DOHH2 (cell line): ENCODE data around the gene CREB5.

Source experiments
- H3F3A ChIP-seq: fragments of 200-600 bp; sonication (generic), shearing (Covaris generic); 2 replicates; pipeline ENCODE4 v1.6.0; 2016; ENCODE audit warnings: antibody characterized with exemption, mild to moderate bottlenecking; ENCODE audit not compliant: control insufficient read depth, insufficient read depth
- H3K27ac ChIP-seq: fragments of 200-600 bp; sonication (generic); 2 replicates; pipeline ENCODE4 v1.5.1; 2014; ENCODE audit warnings: low read depth, mild to moderate bottlenecking, low read length, moderate library complexity
- H3K27me3 ChIP-seq: fragments of 200-600 bp; sonication (generic); 2 replicates; pipeline ENCODE4 v1.6.1; 2014; ENCODE audit warnings: mild to moderate bottlenecking, low read length, mixed read lengths; ENCODE audit not compliant: control insufficient read depth
- H3K36me3 ChIP-seq: fragments of 200-600 bp; sonication (generic); 2 replicates; pipeline ENCODE4 v1.6.1; 2014; ENCODE audit warnings: mild to moderate bottlenecking, low read length, moderate library complexity, mixed read lengths; ENCODE audit not compliant: control insufficient read depth
- H3K4me1 ChIP-seq: fragments of 200-600 bp; sonication (generic); 2 replicates; pipeline ENCODE4 v1.6.1; 2014; ENCODE audit warnings: mild to moderate bottlenecking, low read length, mixed read lengths; ENCODE audit not compliant: control insufficient read depth
- H3K4me2 ChIP-seq: fragments of 200-600 bp; sonication (generic); 2 replicates; pipeline ENCODE4 v1.6.0; 2014; ENCODE audit warnings: mild to moderate bottlenecking, low read length, moderate library complexity
- H3K4me3 ChIP-seq: fragments of 200-600 bp; sonication (generic); 2 replicates; pipeline ENCODE4 v1.5.1; 2014; ENCODE audit warnings: mild to moderate bottlenecking, low read length, mixed read lengths
- H3K79me2 ChIP-seq: fragments of 200-600 bp; sonication (generic); 2 replicates; pipeline ENCODE4 v1.6.1; 2014; ENCODE audit warnings: mild to moderate bottlenecking, low read length, mixed read lengths; ENCODE audit not compliant: control insufficient read depth
- H3K9me2 ChIP-seq: fragments of 200-600 bp; sonication (generic); replicated peaks from 2 replicates; pipeline ENCODE4 v1.6.1; 2014; ENCODE audit warnings: mild to moderate bottlenecking, low read length, mixed read lengths; ENCODE audit not compliant: control insufficient read depth
- H3K9me3 ChIP-seq: fragments of 200-600 bp; sonication (generic); 2 replicates; pipeline ENCODE4 v1.6.1; 2014; ENCODE audit warnings: antibody characterized with exemption, low read length, mixed read lengths; ENCODE audit not compliant: control insufficient read depth, insufficient read depth
- H4K20me1 ChIP-seq: fragments of 200-600 bp; sonication (generic); 2 replicates; pipeline ENCODE4 v1.6.0; 2014; ENCODE audit warnings: low read depth, mild to moderate bottlenecking, antibody characterized with exemption, low read length, moderate library complexity; ENCODE audit not compliant: control insufficient read depth, insufficient read depth
- EZH2phosphoT487 ChIP-seq: fragments of 200-600 bp; sonication (generic); IDR thresholded peaks from 2 replicates; pipeline ENCODE4 v1.6.1; 2017; ENCODE audit warnings: borderline replicate concordance, mild to moderate bottlenecking, antibody characterized with exemption, low read length, moderate library complexity, mixed read lengths
- TF ChIP-seq, protein P1 (sequence below): fragments of 200-600 bp; sonication (generic); IDR thresholded peaks from one replicate; pipeline ENCODE4 v1.5.1; 2014; ENCODE audit warnings: antibody characterized with exemption, mild to moderate bottlenecking, low read depth, low read length; ENCODE audit not compliant: poor library complexity, severe bottlenecking

The CREB5 gene

GRCh38 chr7:28369523-28369922 lies 42.8 kb upstream of the CREB5 start:
- H3K79me2 ChIP-seq: no peaks in the 10 kb centered on the region
- no peaks in the 10 kb centered on the region for H3F3A ChIP-seq
- H3K4me2 ChIP-seq: no peak overlapping the region
- H3K36me3 ChIP-seq: no peaks in the 10 kb centered on the region
- H3K9me3 ChIP-seq: peaks cover 7% of the 10 kb centered on the region; the same call in 1 of the 2 replicates
- no peaks in the 10 kb centered on the region for H3K4me1 ChIP-seq
- no peak for TF ChIP-seq EZH2phosphoT487
- TF ChIP-seq, protein P1, sequence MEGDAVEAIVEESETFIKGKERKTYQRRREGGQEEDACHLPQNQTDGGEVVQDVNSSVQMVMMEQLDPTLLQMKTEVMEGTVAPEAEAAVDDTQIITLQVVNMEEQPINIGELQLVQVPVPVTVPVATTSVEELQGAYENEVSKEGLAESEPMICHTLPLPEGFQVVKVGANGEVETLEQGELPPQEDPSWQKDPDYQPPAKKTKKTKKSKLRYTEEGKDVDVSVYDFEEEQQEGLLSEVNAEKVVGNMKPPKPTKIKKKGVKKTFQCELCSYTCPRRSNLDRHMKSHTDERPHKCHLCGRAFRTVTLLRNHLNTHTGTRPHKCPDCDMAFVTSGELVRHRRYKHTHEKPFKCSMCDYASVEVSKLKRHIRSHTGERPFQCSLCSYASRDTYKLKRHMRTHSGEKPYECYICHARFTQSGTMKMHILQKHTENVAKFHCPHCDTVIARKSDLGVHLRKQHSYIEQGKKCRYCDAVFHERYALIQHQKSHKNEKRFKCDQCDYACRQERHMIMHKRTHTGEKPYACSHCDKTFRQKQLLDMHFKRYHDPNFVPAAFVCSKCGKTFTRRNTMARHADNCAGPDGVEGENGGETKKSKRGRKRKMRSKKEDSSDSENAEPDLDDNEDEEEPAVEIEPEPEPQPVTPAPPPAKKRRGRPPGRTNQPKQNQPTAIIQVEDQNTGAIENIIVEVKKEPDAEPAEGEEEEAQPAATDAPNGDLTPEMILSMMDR: no peak
- H3K9me2 ChIP-seq: no peaks in the 10 kb centered on the region
- H3K27ac ChIP-seq: no peak overlapping the region
- peaks cover 5% of the 10 kb centered on the region; the same call in 1 of the 2 replicates for H3K27me3 ChIP-seq
- no peaks in the 10 kb centered on the region for H4K20me1 ChIP-seq
- H3K4me3 ChIP-seq: no peak overlapping the region

DNA sequence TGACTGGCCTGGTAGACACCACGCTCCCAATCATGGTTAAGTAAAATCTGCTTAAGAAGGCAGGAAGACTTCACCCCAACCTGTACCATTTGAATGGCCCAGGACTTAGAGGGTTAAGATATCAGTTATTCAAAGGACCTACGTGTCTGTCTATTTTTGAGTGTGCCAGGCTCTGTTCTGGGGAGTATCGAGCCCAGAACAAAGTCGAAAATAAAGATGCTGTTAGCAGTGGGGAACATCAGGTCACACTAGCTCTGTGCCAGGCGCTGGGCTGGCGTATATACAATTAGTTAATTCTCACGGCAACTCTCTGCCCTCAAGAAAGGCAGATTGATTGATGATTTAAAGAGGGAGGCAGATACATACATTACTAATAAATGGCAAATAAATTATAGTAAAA lies 40.5 kb upstream of the CREB5 start:
- Histone ChIP-seq H3K4me2 (no peak overlapping the region), H3K9me3 (no peaks in the 10 kb centered on the region), H3K27ac (no peak overlapping the region), H3K9me2 (no peaks in the 10 kb centered on the region), H3K79me2 (no peaks in the 10 kb centered on the region), H3K27me3 (peaks cover 13% of the 10 kb centered on the region; the same call in 1 of the 2 replicates), H3K36me3 (no peaks in the 10 kb centered on the region), H3K4me3 (no peak overlapping the region), H3K4me1 (no peaks in the 10 kb centered on the region), H3F3A (no peaks in the 10 kb centered on the region), H4K20me1 (no peaks in the 10 kb centered on the region)
- TF ChIP-seq, protein P1: no peak
- no peak for TF ChIP-seq EZH2phosphoT487

- peaks cover 15% of the 10 kb centered on the region; the same call in 1 of the 2 replicates for H3K27me3 ChIP-seq
Observed at GRCh38 chr7:28373990-28374389, 38.3 kb upstream of the CREB5 start.

More at GRCh38 chr7:28373990-28374389, 38.3 kb upstream of the CREB5 start:
- H3K27ac ChIP-seq: no peak overlapping the region
- H3F3A ChIP-seq: no peaks in the 10 kb centered on the region
- TF ChIP-seq, protein P1: no peak
- TF ChIP-seq EZH2phosphoT487: no peak
- H3K36me3 ChIP-seq: no peaks in the 10 kb centered on the region
- H3K4me2 ChIP-seq: no peak overlapping the region
- no peaks in the 10 kb centered on the region for H3K4me1 ChIP-seq
- no peaks in the 10 kb centered on the region for H3K9me2 ChIP-seq
- H3K4me3 ChIP-seq: no peak overlapping the region
- H3K79me2 ChIP-seq: no peaks in the 10 kb centered on the region
- no peaks in the 10 kb centered on the region for H4K20me1 ChIP-seq
- H3K9me3 ChIP-seq: no peaks in the 10 kb centered on the region
